Measurements from ENCODE around the gene SHF. TPM values are rescaled to one million over a fixed set of nuclear protein-coding genes. Genes with fewer than 3 reads are reported as not detected.

Gene SHF
- total and polyA plus RNA-seq, 2 of the 8 experiments (the other 6 are each of a cell fraction or from before 2014, with no cell fraction given): 13.1 to 26.7 TPM

DNA sequence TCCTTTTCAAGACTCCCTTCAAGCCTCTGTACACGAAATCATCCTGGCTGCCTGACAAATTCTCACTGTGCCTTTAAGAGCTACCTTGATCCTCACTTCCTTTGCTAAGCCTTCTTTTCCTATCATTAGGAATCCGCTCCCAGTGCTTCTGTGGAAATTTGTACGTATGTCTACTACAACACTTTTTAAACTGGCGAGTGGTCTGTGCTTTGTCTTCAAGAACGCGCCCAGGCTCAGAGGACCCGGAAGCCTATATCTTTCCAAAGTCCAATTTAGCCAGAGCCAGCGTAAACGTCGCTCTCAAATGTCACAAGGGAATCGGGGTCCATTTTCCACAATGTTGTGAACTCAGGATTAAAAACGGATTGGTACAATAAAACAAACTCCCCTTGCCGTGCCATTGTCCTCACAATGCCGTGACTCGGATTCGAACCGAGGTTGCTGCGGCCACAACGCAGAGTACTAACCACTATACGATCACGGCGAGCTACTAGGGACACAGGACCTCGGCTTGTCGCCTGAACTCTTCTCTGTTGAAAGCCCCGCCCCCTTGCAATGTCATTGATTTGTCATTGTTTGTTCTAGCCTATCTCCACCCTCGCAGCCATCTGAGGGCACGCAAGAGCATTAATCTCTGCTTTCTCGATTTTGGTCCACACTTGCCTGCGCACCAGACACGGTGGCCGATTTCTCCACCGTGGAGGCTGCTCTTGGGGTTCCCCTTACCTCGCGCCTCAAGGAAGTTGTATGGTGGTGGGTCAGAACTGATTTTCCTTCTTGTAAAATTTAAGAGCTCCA, 12.4 kb upstream of the SHF start:
- peak; percentile 50 for FAIRE-seq
- 1% methylated on average over 31 of the region's 34 CpGs; no CpG with 5 or more reads in 1 of the 2 experiments for WGBS, 2 experiments (ENCODE audit: extremely low coverage in 1 of 2, insufficient coverage in 1 of 2, insufficient read length in 1 of 2, insufficient replicate concordance in 2 of 2, low coverage in 1 of 2, low lambda C conversion rate in 2 of 2, missing lambda C conversion rate in 1 of 2)
- TF ChIP-seq RBBP5 (IDR thresholded peaks at IDR 0.05; ENCODE audit: borderline replicate concordance, low read depth, low read length) (peak; percentile 96; the same call in 1 of the 2 replicates), CREB1 (IDR thresholded peaks at IDR 0.05) (peak; percentile 75), TEAD4 (IDR thresholded peaks at IDR 0.05; ENCODE audit: low read depth, low read length) (peak; percentile 72), HDAC6 (IDR thresholded peaks at IDR 0.05; ENCODE audit: low read depth, low read length) (no peak), USF2 (IDR thresholded peaks at IDR 0.05; ENCODE audit: low read length) (no peak), PHF8 (conservative IDR thresholded peaks at IDR 0.05; ENCODE audit: low read depth, low read length) (peak; percentile 66), SP4 (IDR thresholded peaks at IDR 0.05; ENCODE audit: low read length) (no peak), POU5F1 (IDR thresholded peaks at IDR 0.05; ENCODE audit: low read depth, low read length) (no peak), CEBPB (IDR thresholded peaks at IDR 0.05; ENCODE audit: low read depth, low read length) (peak; percentile 40), HDAC2 (IDR thresholded peaks at IDR 0.05; ENCODE audit: borderline replicate concordance in 1 of 2, low read depth in 2 of 2, low read length in 2 of 2) (no peak), BACH1 (IDR thresholded peaks at IDR 0.05; ENCODE audit: low read length) (peak; percentile 73; the same call in 1 of the 2 replicates)

More for the DNA sequence above, 12.4 kb upstream of the SHF start:
- peak; percentile 89 to 98 for DNase-seq (ENCODE audit: low read depth in 1 of 2, low spot score in 2 of 2)
- Histone ChIP-seq H3K79me2 (ENCODE audit: control insufficient read depth in 1 of 2, insufficient read depth in 2 of 2, low read length in 2 of 2) (no peaks in the 10 kb centered on the region), H4K8ac (ENCODE audit: extremely low read depth, insufficient read depth, low read length) (no peak overlapping the region), H2BK20ac (ENCODE audit: low read length) (no peak overlapping the region), H3K23me2 (ENCODE audit: low read depth, low read length) (peaks cover 12% of the 10 kb centered on the region), H3K4me3 (ENCODE audit: extremely low read depth in 1 of 4, insufficient read depth in 2 of 4, low read depth in 3 of 4, low read length in 4 of 4) (peak overlapping the region; percentile 66 to 100 (median 96)), H3K23ac (ENCODE audit: insufficient read length) (no peak overlapping the region), H4K91ac (replicated peaks; ENCODE audit: insufficient read length, low read length) (no peak overlapping the region), H3K56ac (replicated peaks; ENCODE audit: insufficient read length, low read depth, low read length) (no peak overlapping the region), H2BK15ac (ENCODE audit: low read length) (no peak overlapping the region), H3K4ac (replicated peaks; ENCODE audit: insufficient read length, low read depth, low read length) (no peak overlapping the region), H2AFZ (ENCODE audit: low read length) (peak overlapping the region; percentile 98), H3K9me3 (ENCODE audit: insufficient read depth in 2 of 2, low read depth in 1 of 2, low read length in 1 of 2) (no peaks in the 10 kb centered on the region), H3K9ac (replicated peaks in 1 of 4; ENCODE audit: extremely low read depth in 1 of 4, low read depth in 3 of 4, low read length in 3 of 4) (peak overlapping the region in 3 of 4 experiments; percentile 68 to 80 (median 78); a peak in 6 of 7 replicates), H3K27ac (ENCODE audit: low read depth, low read length) (peak overlapping the region; percentile 67; the same call in 1 of the 2 replicates), H3K4me2 (ENCODE audit: insufficient read depth in 1 of 2, low read depth in 2 of 2, low read length in 2 of 2) (peak overlapping the region; percentile 94 to 96), H3K14ac (ENCODE audit: insufficient read length) (no peak overlapping the region), H3K36me3 (ENCODE audit: control insufficient read depth in 2 of 4, insufficient read depth in 4 of 4, low read length in 3 of 4) (no peaks in the 10 kb centered on the region), H2BK12ac (ENCODE audit: low read depth, low read length) (0 out of 2 replicates have a peak overlapping the region, but pooled peaks have one; percentile 51), H3K79me1 (ENCODE audit: low read depth, low read length) (no peaks in the 10 kb centered on the region), H2AK5ac (ENCODE audit: low read depth, low read length) (no peak overlapping the region), H3K4me1 (replicated peaks in 1 of 4; ENCODE audit: control insufficient read depth in 3 of 4, insufficient read depth in 4 of 4, low read length in 3 of 4) (no peaks in the 10 kb centered on the region), H2BK120ac (replicated peaks; ENCODE audit: low read depth, low read length) (no peak overlapping the region), H4K5ac (ENCODE audit: insufficient read length, low read depth, low read length) (no peak overlapping the region), H3K18ac (ENCODE audit: extremely low read depth, low read length) (no peak overlapping the region), H2BK5ac (ENCODE audit: low read depth, low read length) (peak overlapping the region; percentile 63), H4K20me1 (replicated peaks in 1 of 2; ENCODE audit: control insufficient read depth in 1 of 2, insufficient read depth in 2 of 2, low read length in 2 of 2) (no peaks in the 10 kb centered on the region), H3K27me3 (replicated peaks in 1 of 4; ENCODE audit: control insufficient read depth in 3 of 4, extremely low read depth in 1 of 4, insufficient read depth in 3 of 4, low read length in 3 of 4) (no peaks in the 10 kb centered on the region)
- ChIA-PET CTCF (ENCODE audit: partially characterized antibody) (interaction anchor here (0.6 to 39.2 kb wide), 8 partner anchors 18 to 441 kb away, joined by 3 to 1117 read pairs (median 7); partner anchors contain the start of genes DUOX1, DUOXA1 and SHF), POLR2A (ENCODE audit: partially characterized antibody) (interaction anchor here (0.9 to 5.3 kb wide), 7 partner anchors 14 to 202 kb away, joined by 3 to 55 read pairs (median 12); partner anchors contain the start of gene SHF)
